Activated CD8-positive, alpha-beta T cell treated with anti-CD3 and anti-CD28 coated beads for 36 hours (primary cell): ENCODE data around the gene RPRD1B. TPM values are rescaled to one million over a fixed set of nuclear protein-coding genes. Genes with fewer than 3 reads are reported as not detected.

Experiments used
- ATAC-seq: fragments of 200-7000 bp; cut with Tn5 transposase; one replicate; pipeline ENCODE4 v1.10.0; 2021; ENCODE audit warnings: mild to moderate bottlenecking, moderate library complexity
- CTCF ChIA-PET: fragments of 350-600 bp; sonication (Branson Sonifier 250); formaldehyde crosslinking; loops from one replicate; lab custom pipeline; 2021; ENCODE audit warnings: antibody characterized with exemption; lab: Charles Lee
- POLR2A ChIA-PET: fragments of 350-600 bp; sonication (Branson Sonifier 250); formaldehyde crosslinking; loops from one replicate; lab custom pipeline; 2021; ENCODE audit warnings: antibody characterized with exemption; lab: Charles Lee
- DNase-seq: peaks from one replicate; pipeline ENCODE4 v3.0.0-alpha.2; 2020
- H3K27ac Mint-ChIP-seq: one replicate; pipeline ENCODE4 v1.8.0; 2021; ENCODE audit warnings: mild to moderate bottlenecking, mixed read lengths
- H3K27me3 Mint-ChIP-seq: one replicate; pipeline ENCODE4 v1.8.0; 2021; ENCODE audit warnings: mixed read lengths
- H3K36me3 Mint-ChIP-seq: one replicate; pipeline ENCODE4 v1.8.0; 2021; ENCODE audit warnings: low read depth, mixed read lengths
- H3K4me1 Mint-ChIP-seq: one replicate; pipeline ENCODE4 v1.8.0; 2021; ENCODE audit warnings: low read depth, mixed read lengths
- H3K4me3 Mint-ChIP-seq: one replicate; pipeline ENCODE4 v1.8.0; 2021; ENCODE audit warnings: mild to moderate bottlenecking, moderate library complexity, mixed read lengths
- H3K9me3 Mint-ChIP-seq: one replicate; pipeline ENCODE4 v1.8.0; 2021; ENCODE audit warnings: mixed read lengths
- intact Hi-C: fragments of 100-400 bp; cut with micrococcal nuclease; formaldehyde crosslinking; loops from one replicate; pipeline ENCODE4 v1.10.0; 2022
- total RNA-seq, 2 experiments: library from RNA; stranded (reverse); gene quantifications; one replicate each; pipeline ENCODE4 v1.2.3, GENCODE V29; 2021
- TF ChIP-seq, protein P1 (sequence below): fragments of 200-600 bp; IDR thresholded peaks from one replicate; pipeline ENCODE4 v1.8.0; 2022; ENCODE audit warnings: antibody characterized with exemption, mild to moderate bottlenecking

RPRD1B gene
- total RNA-seq, 2 experiments from 2014 or later: 29.1 to 29.3 TPM

DNA sequence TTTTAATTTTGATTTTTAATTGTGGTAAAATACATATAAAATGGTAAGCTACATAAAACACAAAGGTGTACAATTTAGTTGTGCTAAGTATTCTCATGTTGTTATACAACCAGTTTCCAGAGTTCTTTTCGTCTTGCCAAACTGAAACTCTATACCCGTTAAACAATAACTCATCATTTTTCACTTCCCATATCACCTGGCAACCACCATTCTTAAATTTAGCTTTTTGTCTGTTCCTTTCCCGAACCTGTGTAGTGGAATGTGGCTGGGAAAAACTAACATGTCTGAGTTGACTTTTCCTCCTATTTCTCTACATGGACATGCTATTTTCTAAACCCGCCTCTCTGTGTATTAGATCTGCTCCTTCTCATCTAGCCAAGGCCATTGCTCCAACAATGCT, 27.6 kb downstream of the RPRD1B start:
- Mint-ChIP-seq H3K4me1 (peaks cover 13% of the 10 kb centered on the region), H3K27ac (no peak overlapping the region), H3K27me3 (no peaks in the 10 kb centered on the region), H3K9me3 (no peaks in the 10 kb centered on the region), H3K4me3 (no peak overlapping the region), H3K36me3 (peaks cover 38% of the 10 kb centered on the region)
- ChIA-PET POLR2A (no interaction called here), CTCF (interaction anchor here (1.6 to 5.8 kb wide), 3 partner anchors 12 to 162 kb away, joined by 4 to 68 read pairs (median 9); no protein-coding TSS in a partner anchor)
- TF ChIP-seq, protein P1, sequence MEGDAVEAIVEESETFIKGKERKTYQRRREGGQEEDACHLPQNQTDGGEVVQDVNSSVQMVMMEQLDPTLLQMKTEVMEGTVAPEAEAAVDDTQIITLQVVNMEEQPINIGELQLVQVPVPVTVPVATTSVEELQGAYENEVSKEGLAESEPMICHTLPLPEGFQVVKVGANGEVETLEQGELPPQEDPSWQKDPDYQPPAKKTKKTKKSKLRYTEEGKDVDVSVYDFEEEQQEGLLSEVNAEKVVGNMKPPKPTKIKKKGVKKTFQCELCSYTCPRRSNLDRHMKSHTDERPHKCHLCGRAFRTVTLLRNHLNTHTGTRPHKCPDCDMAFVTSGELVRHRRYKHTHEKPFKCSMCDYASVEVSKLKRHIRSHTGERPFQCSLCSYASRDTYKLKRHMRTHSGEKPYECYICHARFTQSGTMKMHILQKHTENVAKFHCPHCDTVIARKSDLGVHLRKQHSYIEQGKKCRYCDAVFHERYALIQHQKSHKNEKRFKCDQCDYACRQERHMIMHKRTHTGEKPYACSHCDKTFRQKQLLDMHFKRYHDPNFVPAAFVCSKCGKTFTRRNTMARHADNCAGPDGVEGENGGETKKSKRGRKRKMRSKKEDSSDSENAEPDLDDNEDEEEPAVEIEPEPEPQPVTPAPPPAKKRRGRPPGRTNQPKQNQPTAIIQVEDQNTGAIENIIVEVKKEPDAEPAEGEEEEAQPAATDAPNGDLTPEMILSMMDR: no peak
- ATAC-seq (no peak), DNase-seq (no peak)
- intact Hi-C loops: no loop called here

DNA sequence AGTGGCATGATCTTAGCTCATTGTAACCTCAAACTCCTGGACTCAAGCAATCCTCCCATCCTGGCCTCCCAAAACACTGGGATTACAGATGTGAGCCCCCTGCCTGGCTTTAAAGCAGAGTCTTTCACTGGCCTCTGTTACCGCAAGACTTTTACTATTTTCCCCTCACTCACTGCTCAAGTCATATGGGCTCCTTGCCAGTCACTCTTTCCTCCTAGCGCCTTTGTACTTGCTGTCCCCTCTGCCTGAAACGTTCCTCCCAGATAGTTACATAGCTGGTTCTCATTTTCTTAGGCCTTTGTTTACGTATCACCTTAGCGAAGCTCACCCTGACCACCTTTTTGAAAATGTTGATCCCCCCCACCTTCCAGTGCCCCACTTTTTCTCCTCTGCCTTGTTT, 29.3 kb downstream of the RPRD1B start:
- Mint-ChIP-seq H3K4me1 (peaks cover 2% of the 10 kb centered on the region), H3K27me3 (no peaks in the 10 kb centered on the region), H3K27ac (no peak overlapping the region), H3K9me3 (no peaks in the 10 kb centered on the region), H3K4me3 (no peak overlapping the region), H3K36me3 (peaks cover 47% of the 10 kb centered on the region)
- ChIA-PET CTCF (interaction anchor here (1.1 to 5.8 kb wide), 5 partner anchors 9 to 160 kb away, joined by 3 to 68 read pairs (median 4); no protein-coding TSS in a partner anchor), POLR2A (no interaction called here)
- intact Hi-C loops: no loop called here
- DNase-seq: no peak
- ATAC-seq: no peak
- TF ChIP-seq, protein P1: no peak

DNA sequence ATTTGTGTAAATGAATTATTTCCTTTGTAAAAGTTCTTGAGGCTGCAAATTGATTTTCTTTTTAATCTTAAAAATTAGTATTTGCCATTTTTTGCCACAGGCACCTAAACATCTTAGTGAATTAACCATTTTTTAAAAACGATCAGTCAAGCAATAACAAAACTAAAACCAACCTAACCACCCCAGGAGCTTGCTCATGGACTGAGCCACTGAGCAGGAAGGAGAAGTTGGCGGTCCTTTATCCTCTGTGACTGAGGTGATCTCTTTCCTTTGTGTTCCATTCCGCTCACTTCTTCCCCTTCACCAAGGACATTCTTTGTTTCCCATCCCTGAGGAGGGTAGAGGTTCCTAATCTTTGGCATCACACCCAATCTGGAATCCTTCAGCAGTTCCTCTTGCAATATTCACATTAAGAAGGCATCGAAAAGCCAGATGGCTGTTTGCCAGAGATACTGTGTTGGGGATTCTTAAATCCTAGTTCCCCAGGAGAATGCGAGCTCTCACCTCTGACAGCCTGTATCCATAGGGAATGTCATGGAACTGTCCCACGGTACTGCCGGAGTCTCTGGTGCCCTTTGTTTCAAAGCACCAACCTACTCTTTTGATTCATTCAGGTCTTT, 30.5 kb downstream of the RPRD1B start:
- ChIA-PET CTCF (interaction anchor here (1.5 kb wide), 1 partner anchor 9 kb away, joined by 9 read pairs; no protein-coding TSS in a partner anchor), POLR2A (no interaction called here)
- no peaks in the 10 kb centered on the region for H3K9me3 Mint-ChIP-seq
- no peak overlapping the region for H3K27ac Mint-ChIP-seq
- ATAC-seq: no peak
- H3K4me1 Mint-ChIP-seq: peaks cover 2% of the 10 kb centered on the region
- intact Hi-C loops: no loop called here
- H3K27me3 Mint-ChIP-seq: no peaks in the 10 kb centered on the region
- peaks cover 51% of the 10 kb centered on the region for H3K36me3 Mint-ChIP-seq
- no peak for DNase-seq
- TF ChIP-seq, protein P1: no peak
- H3K4me3 Mint-ChIP-seq: no peak overlapping the region

DNA sequence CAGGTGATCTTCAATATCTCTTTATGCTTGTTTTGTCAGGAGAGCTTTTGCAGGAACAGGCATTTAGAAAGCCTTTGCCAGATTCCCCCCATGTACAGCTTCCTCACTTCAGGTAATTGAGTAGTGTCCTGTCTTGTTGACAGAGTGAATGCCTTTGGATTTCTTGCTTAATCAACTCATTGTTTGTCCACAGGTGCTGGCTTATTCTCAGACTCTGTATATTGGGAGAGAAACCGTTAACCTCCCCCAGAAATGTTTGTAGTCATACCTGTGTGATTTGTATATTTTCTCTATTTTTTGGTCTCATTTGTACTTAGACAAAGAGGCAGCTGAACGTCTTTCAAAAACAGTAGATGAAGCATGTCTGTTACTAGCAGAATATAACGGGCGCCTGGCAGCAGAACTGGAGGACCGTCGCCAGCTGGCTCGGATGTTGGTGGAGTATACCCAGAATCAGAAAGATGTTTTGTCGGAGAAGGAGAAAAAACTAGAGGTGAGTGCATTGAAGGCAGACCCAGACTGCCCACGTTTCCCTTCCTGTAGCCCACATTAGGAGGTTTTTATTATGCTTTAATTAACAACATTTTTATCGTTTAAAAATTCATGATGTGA, 32.3 kb downstream of the RPRD1B start:
- DNase-seq (no peak), ATAC-seq (no peak)
- TF ChIP-seq, protein P1: no peak
- no peaks in the 10 kb centered on the region for H3K4me1 Mint-ChIP-seq
- no peaks in the 10 kb centered on the region for H3K9me3 Mint-ChIP-seq
- POLR2A ChIA-PET: no interaction called here
- H3K4me3 Mint-ChIP-seq: no peak overlapping the region
- H3K27me3 Mint-ChIP-seq: no peaks in the 10 kb centered on the region
- no peak overlapping the region for H3K27ac Mint-ChIP-seq
- peaks cover 47% of the 10 kb centered on the region for H3K36me3 Mint-ChIP-seq
- CTCF ChIA-PET: no interaction called here
- intact Hi-C loops: no loop called here
